PC-9 (cell line): ENCODE data around the gene CMC1. TPM values are rescaled to one million over a fixed set of nuclear protein-coding genes. Genes with fewer than 3 reads are reported as not detected.
"Not testable (repeated sequence)": the region's sequence is repeated elsewhere in the genome, so short reads cannot be mapped to it uniquely, and the experiment has no call there.

Experiments
- BruUV-seq: library from RNA; stranded (reverse); fragments of 400-500 nt; replicated peaks from 2 replicates; lab custom pipeline; 2021; lab: Mats Ljungman, UMichigan
- CTCF ChIA-PET: fragments of 300-600 bp; sonication (Branson Sonifier 250); formaldehyde crosslinking; loops from one replicate; lab custom pipeline; 2022; ENCODE audit warnings: antibody characterized with exemption; lab: Charles Lee
- POLR2A ChIA-PET: fragments of 300-600 bp; sonication (Branson Sonifier 250); formaldehyde crosslinking; loops from one replicate; lab custom pipeline; 2022; ENCODE audit warnings: antibody characterized with exemption; ENCODE audit not compliant: unreplicated experiment; lab: Charles Lee
- DNase-seq, 2 experiments: peaks; one replicate each; pipeline versions ENCODE4 v3.0.0 to v3.0.0-alpha.2; 2015 to 2022; ENCODE audit warnings: mixed read lengths in 1 of 2
- H2AFZ ChIP-seq: fragments of 200-600 bp; sonication (generic); 2 replicates; pipeline ENCODE4 v1.8.1; 2017; ENCODE audit warnings: antibody characterized with exemption
- H3F3A ChIP-seq: fragments of 200-600 bp; sonication (generic); 2 replicates; pipeline ENCODE4 v1.8.1; 2017; ENCODE audit warnings: antibody characterized with exemption, mild to moderate bottlenecking, low read depth; ENCODE audit not compliant: insufficient read depth
- H3K27ac ChIP-seq: fragments of 200-600 bp; sonication (generic); 2 replicates; pipeline ENCODE4 v1.6.1; 2016; ENCODE audit warnings: mixed run types
- H3K27me3 ChIP-seq: fragments of 200-600 bp; sonication (generic); 2 replicates; pipeline ENCODE4 v1.6.1; 2016; ENCODE audit warnings: low read depth, mixed run types; ENCODE audit not compliant: insufficient read depth
- H3K36me3 ChIP-seq: fragments of 200-600 bp; sonication (generic); 2 replicates; pipeline ENCODE4 v1.6.1; 2016; ENCODE audit warnings: low read depth, mixed run types
- H3K4me1 ChIP-seq: fragments of 200-600 bp; sonication (generic); replicated peaks from 2 replicates; pipeline ENCODE4 v1.6.1; 2016; ENCODE audit warnings: mixed run types; ENCODE audit not compliant: insufficient read depth
- H3K4me2 ChIP-seq: fragments of 200-600 bp; sonication (generic); 2 replicates; pipeline ENCODE4 v1.6.1; 2017; ENCODE audit warnings: mixed run types
- H3K4me3 ChIP-seq: fragments of 200-600 bp; sonication (generic); 2 replicates; pipeline ENCODE4 v1.6.1; 2016; ENCODE audit warnings: mixed run types
- H3K79me2 ChIP-seq: fragments of 200-600 bp; sonication (generic); 2 replicates; pipeline ENCODE4 v1.6.1; 2017; ENCODE audit warnings: low read depth, mixed run types
- H3K9me2 ChIP-seq: fragments of 200-600 bp; sonication (generic); 2 replicates; pipeline ENCODE4 v1.8.1; 2017; ENCODE audit warnings: mild to moderate bottlenecking; ENCODE audit not compliant: insufficient read depth
- H3K9me3 ChIP-seq: fragments of 200-600 bp; sonication (generic); 2 replicates; pipeline ENCODE4 v1.8.1; 2016; ENCODE audit warnings: low read depth; ENCODE audit not compliant: insufficient read depth
- H4K20me1 ChIP-seq: fragments of 200-600 bp; sonication (generic); 2 replicates; pipeline ENCODE4 v1.8.1; 2017; ENCODE audit not compliant: insufficient read depth
- CTCF ChIP-seq: fragments of 200-600 bp; sonication (generic); conservative IDR thresholded peaks from 2 replicates; pipeline ENCODE4 v1.6.1; 2017; ENCODE audit warnings: mixed run types, antibody characterized with exemption, mild to moderate bottlenecking, moderate library complexity
- EZH2 ChIP-seq: fragments of 200-600 bp; sonication (generic); IDR thresholded peaks from 2 replicates; pipeline ENCODE4 v1.8.0; 2017; ENCODE audit warnings: antibody characterized with exemption, low read depth
- intact Hi-C: fragments of 100-400 bp; cut with micrococcal nuclease; formaldehyde crosslinking; loops from one replicate; pipeline ENCODE4 v1.10.0; 2022; ENCODE audit not compliant: unreplicated experiment
- total RNA-seq: library from RNA; stranded (reverse); gene quantifications from 2 replicates; pipeline ENCODE4 v1.2.3, GENCODE V29; 2021

The CMC1 gene
- total RNA-seq, 1 experiment from 2014 or later, result 33.8 TPM

- H3F3A ChIP-seq, result no peaks in the 10 kb centered on the region
- no peaks in the 10 kb centered on the region for H3K27me3 ChIP-seq
- no peak overlapping the region for H2AFZ ChIP-seq
- DNase-seq, result no peak
- H3K4me2 ChIP-seq, result no peak overlapping the region
- no peaks in the 10 kb centered on the region; the same call in 1 of the 2 replicates for H4K20me1 ChIP-seq
- CTCF ChIA-PET, result no interaction called here
- no peak for TF ChIP-seq EZH2
- no peak for TF ChIP-seq CTCF
- peaks cover 12% of the 10 kb centered on the region for H3K79me2 ChIP-seq
- POLR2A ChIA-PET, result no interaction called here
- no peaks in the 10 kb centered on the region for H3K9me2 ChIP-seq
- BruUV-seq, result no TSS peak
- H3K4me1 ChIP-seq, result no peaks in the 10 kb centered on the region
- H3K36me3 ChIP-seq, result peaks cover 9% of the 10 kb centered on the region; the same call in 1 of the 2 replicates
- H3K27ac ChIP-seq, result no peak overlapping the region
- no peaks in the 10 kb centered on the region for H3K9me3 ChIP-seq
- intact Hi-C loops, result no loop called here
- H3K4me3 ChIP-seq, result no peak overlapping the region
Observed at GRCh38 chr3:28265641-28266040, 24.2 kb downstream of the CMC1 start.

GRCh38 chr3:28267984-28268849, 26.8 kb downstream of the CMC1 start:
- CTCF ChIA-PET, result no interaction called here
- BruUV-seq, result no TSS peak
- DNase-seq, result no peak

GRCh38 chr3:28268989-28269388, 27.6 kb downstream of the CMC1 start:
- no peak overlapping the region for H3K4me2 ChIP-seq
- TF ChIP-seq CTCF, result no peak; the same call in 1 of the 2 replicates
- TF ChIP-seq EZH2, result no peak
- peaks cover 5% of the 10 kb centered on the region; the same call in 1 of the 2 replicates for H3K79me2 ChIP-seq
- H3K9me2 ChIP-seq, result no peaks in the 10 kb centered on the region
- CTCF ChIA-PET, result no interaction called here
- peaks cover 6% of the 10 kb centered on the region; the same call in 1 of the 2 replicates for H3K36me3 ChIP-seq
- DNase-seq, result no peak
- H3K27ac ChIP-seq, result no peak overlapping the region
- H3F3A ChIP-seq, result no peaks in the 10 kb centered on the region
- no peaks in the 10 kb centered on the region for H3K27me3 ChIP-seq
- H4K20me1 ChIP-seq, result no peaks in the 10 kb centered on the region; the same call in 1 of the 2 replicates
- BruUV-seq, result no TSS peak
- POLR2A ChIA-PET, result no interaction called here
- intact Hi-C loops, result no loop called here
- no peak overlapping the region for H3K4me3 ChIP-seq
- H3K9me3 ChIP-seq, result no peaks in the 10 kb centered on the region
- H2AFZ ChIP-seq, result no peak overlapping the region
- no peaks in the 10 kb centered on the region for H3K4me1 ChIP-seq

More at GRCh38 chr3:28267984-28268849, 26.8 kb downstream of the CMC1 start:
- no peak overlapping the region for H2AFZ ChIP-seq
- H3K9me2 ChIP-seq, result no peaks in the 10 kb centered on the region
- POLR2A ChIA-PET, result no interaction called here
- no peak overlapping the region for H3K27ac ChIP-seq
- TF ChIP-seq CTCF, result no peak
- TF ChIP-seq EZH2, result no peak
- H3K9me3 ChIP-seq, result no peaks in the 10 kb centered on the region
- H4K20me1 ChIP-seq, result no peaks in the 10 kb centered on the region; the same call in 1 of the 2 replicates
- no peaks in the 10 kb centered on the region for H3K27me3 ChIP-seq
- no peak overlapping the region for H3K4me2 ChIP-seq
- H3F3A ChIP-seq, result no peaks in the 10 kb centered on the region
- H3K4me3 ChIP-seq, result no peak overlapping the region
- H3K36me3 ChIP-seq, result peaks cover 9% of the 10 kb centered on the region; the same call in 1 of the 2 replicates
- no peaks in the 10 kb centered on the region for H3K4me1 ChIP-seq
- intact Hi-C loops, result no loop called here
- peaks cover 2% of the 10 kb centered on the region; the same call in 1 of the 2 replicates for H3K79me2 ChIP-seq

GRCh38 chr3:28269884-28270283, 28.5 kb downstream of the CMC1 start:
- CTCF ChIA-PET, result interaction anchor here (0.6 kb wide), 1 partner anchor 1099 kb away, joined by 3 read pairs; no protein-coding TSS in a partner anchor
- intact Hi-C loops, POLR2A ChIA-PET: not testable (repeated sequence)

More at GRCh38 chr3:28269884-28270283, 28.5 kb downstream of the CMC1 start:
- not testable (repeated sequence) for H3K4me1 ChIP-seq, H4K20me1 ChIP-seq, H3K4me3 ChIP-seq, H3K27ac ChIP-seq, DNase-seq, H3F3A ChIP-seq, H3K79me2 ChIP-seq, BruUV-seq, H3K9me3 ChIP-seq, H3K27me3 ChIP-seq, H3K4me2 ChIP-seq, H3K9me2 ChIP-seq, H3K36me3 ChIP-seq, H2AFZ ChIP-seq
